HEK293 (cell line): ENCODE measurements around the gene MAGEL2.

Experiments
- CTCF ChIA-PET: fragments of 350-600 bp; formaldehyde crosslinking; extraction: SDS; loops from one replicate; lab custom pipeline; 2021; ENCODE audit warnings: antibody characterized with exemption; lab: Yijun Ruan, JAX
- POLR2A ChIA-PET: fragments of 300-600 bp; formaldehyde crosslinking; extraction: SDS; loops from one replicate; lab custom pipeline; 2020; ENCODE audit warnings: antibody characterized with exemption, inconsistent platforms; lab: Yijun Ruan, JAX
- H3K27ac ChIP-seq: fragments of 200-500 bp; sonication (Bioruptor generic); 2 replicates; pipeline ENCODE4 v1.5.1; 2014; ENCODE audit warnings: low read depth, low read length, control low read depth, inconsistent platforms; ENCODE audit errors: extremely low read depth
- H3K36me3 ChIP-seq, 2 experiments: fragments of 200-500 bp in 1 of 2; sonication (Bioruptor generic) in 1 of 2; 1 replicate in 1 of 2; 2 replicates in 1 of 2; pipeline ENCODE4 v1.5.1; 2014 to 2017; ENCODE audit warnings: inconsistent platforms in 2 of 2, low read length in 2 of 2; ENCODE audit not compliant: control insufficient read depth in 2 of 2, insufficient read depth in 1 of 2
- H3K4me1 ChIP-seq: fragments of 200-500 bp; sonication (Bioruptor generic); 2 replicates; pipeline ENCODE4 v1.5.1; 2014; ENCODE audit warnings: mild to moderate bottlenecking, low read length, inconsistent platforms; ENCODE audit not compliant: control insufficient read depth, insufficient read depth
- H3K4me3 ChIP-seq: 2 replicates; pipeline ENCODE4 v1.5.1; 2011; ENCODE audit warnings: low read depth, mild to moderate bottlenecking, control low read depth, low read length, moderate library complexity
- H3K9me3 ChIP-seq: fragments of 200-500 bp; sonication (Bioruptor generic); 2 replicates; pipeline ENCODE4 v1.5.1; 2014; ENCODE audit warnings: low read depth, low read length, inconsistent platforms; ENCODE audit not compliant: control insufficient read depth, insufficient read depth
- BCL11A ChIP-seq: fragments of 450-650 bp; formaldehyde crosslinking; IDR thresholded peaks from 2 replicates; pipeline ENCODE4 v1.5.1; 2016; ENCODE audit warnings: low read depth, missing biosample characterization, missing genetic modification characterization
- BCL11B ChIP-seq: fragments of 450-650 bp; formaldehyde crosslinking; IDR thresholded peaks from 2 replicates; pipeline ENCODE4 v1.5.1; 2016; ENCODE audit warnings: low read depth, missing biosample characterization, missing genetic modification characterization
- FEZF1 ChIP-seq: fragments of 450-650 bp; formaldehyde crosslinking; IDR thresholded peaks from 2 replicates; pipeline ENCODE4 v1.5.1; 2016; ENCODE audit warnings: missing biosample characterization, missing genetic modification characterization
- GLIS1 ChIP-seq: fragments of 450-650 bp; formaldehyde crosslinking; IDR thresholded peaks from 2 replicates; pipeline ENCODE4 v1.5.1; 2016; ENCODE audit warnings: missing biosample characterization, missing genetic modification characterization
- HOXA7 ChIP-seq: sonication (generic); formaldehyde crosslinking; IDR thresholded peaks from 2 replicates; pipeline ENCODE4 v1.8.1; 2022; ENCODE audit warnings: missing genetic modification reagents, borderline replicate concordance
- KLF7 ChIP-seq: fragments of 450-650 bp; formaldehyde crosslinking; IDR thresholded peaks from 2 replicates; pipeline ENCODE4 v1.5.1; 2016; ENCODE audit warnings: missing biosample characterization, missing genetic modification characterization, borderline replicate concordance
- KLF8 ChIP-seq: fragments of 450-650 bp; formaldehyde crosslinking; IDR thresholded peaks from 2 replicates; pipeline ENCODE4 v1.5.1; 2016; ENCODE audit warnings: missing biosample characterization, missing genetic modification characterization
- SP2 ChIP-seq: fragments of 450-650 bp; formaldehyde crosslinking; IDR thresholded peaks from 2 replicates; pipeline ENCODE4 v1.5.1; 2016; ENCODE audit warnings: missing biosample characterization, missing genetic modification characterization
- SP7 ChIP-seq: fragments of 450-650 bp; formaldehyde crosslinking; IDR thresholded peaks from 2 replicates; pipeline ENCODE4 v1.5.1; 2016; ENCODE audit warnings: missing biosample characterization, missing genetic modification characterization
- WT1 ChIP-seq: fragments of 450-650 bp; formaldehyde crosslinking; IDR thresholded peaks from 2 replicates; pipeline ENCODE4 v1.5.1; 2016; ENCODE audit warnings: missing biosample characterization, missing genetic modification characterization
- ZBTB17 ChIP-seq: fragments of 450-650 bp; formaldehyde crosslinking; IDR thresholded peaks from 2 replicates; pipeline ENCODE4 v1.5.1; 2016; ENCODE audit warnings: missing biosample characterization, missing genetic modification characterization
- ZEB2 ChIP-seq: fragments of 450-650 bp; formaldehyde crosslinking; IDR thresholded peaks from 2 replicates; pipeline ENCODE4 v1.5.1; 2016; ENCODE audit warnings: missing biosample characterization, missing genetic modification characterization
- ZFP37 ChIP-seq: fragments of 450-650 bp; formaldehyde crosslinking; IDR thresholded peaks from 2 replicates; pipeline ENCODE4 v1.5.1; 2016; ENCODE audit warnings: missing biosample characterization, missing genetic modification characterization
- ZNF114 ChIP-seq: fragments of 450-650 bp; formaldehyde crosslinking; IDR thresholded peaks from 2 replicates; pipeline ENCODE4 v1.5.0; 2017; ENCODE audit warnings: missing biosample characterization, missing genetic modification characterization
- ZNF175 ChIP-seq: fragments of 450-650 bp; formaldehyde crosslinking; IDR thresholded peaks from 2 replicates; pipeline ENCODE4 v1.5.1; 2016; ENCODE audit warnings: missing biosample characterization, missing genetic modification characterization
- ZNF202 ChIP-seq: fragments of 450-650 bp; formaldehyde crosslinking; IDR thresholded peaks from 2 replicates; pipeline ENCODE4 v1.5.1; 2016; ENCODE audit warnings: missing biosample characterization, missing genetic modification characterization, borderline replicate concordance
- ZNF214 ChIP-seq: fragments of 450-650 bp; formaldehyde crosslinking; IDR thresholded peaks from 2 replicates; pipeline ENCODE4 v1.5.1; 2017; ENCODE audit warnings: missing biosample characterization, mild to moderate bottlenecking, missing genetic modification characterization, borderline replicate concordance
- ZNF324 ChIP-seq: fragments of 450-650 bp; formaldehyde crosslinking; IDR thresholded peaks from 2 replicates; pipeline ENCODE4 v1.5.1; 2016; ENCODE audit warnings: missing biosample characterization, missing genetic modification characterization
- ZNF571 ChIP-seq: fragments of 450-650 bp; formaldehyde crosslinking; IDR thresholded peaks from 2 replicates; pipeline ENCODE4 v1.5.0; 2017; ENCODE audit warnings: missing biosample characterization, missing genetic modification characterization
- ZNF623 ChIP-seq: fragments of 450-650 bp; formaldehyde crosslinking; IDR thresholded peaks from 2 replicates; pipeline ENCODE4 v1.5.1; 2016; ENCODE audit warnings: missing biosample characterization, missing genetic modification characterization
- ZNF677 ChIP-seq: fragments of 450-650 bp; IDR thresholded peaks from 2 replicates; pipeline ENCODE4 v1.5.0; 2018; ENCODE audit warnings: missing biosample characterization, mild to moderate bottlenecking, missing genetic modification characterization, moderate library complexity
- ZNF785 ChIP-seq: fragments of 450-650 bp; formaldehyde crosslinking; IDR thresholded peaks from 2 replicates; pipeline ENCODE4 v1.5.1; 2016; ENCODE audit warnings: missing biosample characterization, missing genetic modification characterization
- ZNF792 ChIP-seq: fragments of 450-650 bp; formaldehyde crosslinking; IDR thresholded peaks from 2 replicates; pipeline ENCODE4 v1.5.1; 2016; ENCODE audit warnings: missing biosample characterization, missing genetic modification characterization
- TF ChIP-seq, protein P1 (sequence below): fragments of 450-650 bp; formaldehyde crosslinking; IDR thresholded peaks from 2 replicates; pipeline ENCODE4 v1.5.1; 2016; ENCODE audit warnings: missing biosample characterization, missing genetic modification characterization
- TF ChIP-seq, protein P2 (sequence below): fragments of 450-650 bp; formaldehyde crosslinking; IDR thresholded peaks from 2 replicates; pipeline ENCODE4 v1.5.0; 2017; ENCODE audit warnings: missing biosample characterization, missing genetic modification characterization, borderline replicate concordance
- TF ChIP-seq, protein P3 (sequence below): fragments of 450-650 bp; formaldehyde crosslinking; IDR thresholded peaks from 2 replicates; pipeline ENCODE4 v1.5.1; 2016; ENCODE audit warnings: missing biosample characterization, missing genetic modification characterization
- TF ChIP-seq, protein P4 (sequence below): fragments of 450-650 bp; IDR thresholded peaks from 2 replicates; pipeline ENCODE4 v1.5.1; 2018; ENCODE audit warnings: missing biosample characterization, missing genetic modification characterization

Gene MAGEL2

DNA sequence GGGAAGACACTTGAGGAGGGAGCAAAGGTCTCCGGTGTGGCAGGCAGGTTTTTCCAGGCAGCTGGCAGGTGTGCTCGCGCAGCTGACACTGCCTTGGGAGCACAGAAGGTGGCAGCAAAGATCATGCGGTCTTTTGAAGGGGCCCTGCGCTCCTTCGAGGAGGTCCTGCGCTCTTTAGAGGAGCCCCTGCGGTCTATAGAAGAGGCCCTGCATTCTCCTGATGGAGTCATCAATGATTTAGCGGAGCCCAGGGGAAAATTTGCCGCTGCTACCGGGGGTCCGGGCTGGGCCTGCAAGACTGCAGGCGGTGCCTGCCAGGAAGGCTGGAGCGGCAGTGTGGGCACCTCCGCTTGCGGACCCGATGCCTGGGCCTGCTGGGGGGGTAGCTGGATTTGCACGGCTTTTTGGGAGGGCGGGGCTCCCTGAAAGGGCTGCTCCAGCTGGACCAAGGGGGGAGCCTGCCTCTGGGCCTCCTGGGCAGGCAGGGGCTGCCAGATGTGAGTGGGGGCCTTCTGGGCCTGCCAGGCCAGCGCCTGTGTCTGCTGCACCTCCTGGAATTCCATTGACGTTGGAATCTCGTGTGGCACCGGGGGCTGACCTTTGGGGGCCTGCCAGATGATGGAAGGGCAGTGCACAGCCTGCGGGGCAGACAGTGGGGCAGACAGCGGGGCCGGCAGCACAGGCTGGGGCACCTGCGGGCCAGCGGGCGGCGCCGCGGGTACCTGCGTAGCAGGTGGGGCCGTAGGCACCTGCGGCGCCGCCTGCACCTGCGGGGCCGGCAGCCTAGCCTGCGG is 2.1 kb downstream of the MAGEL2 start:
- Histone ChIP-seq H3K4me3 (no peak overlapping the region), H3K36me3 (no peaks in the 10 kb centered on the region), H3K27ac (no peak overlapping the region), H3K9me3 (no peaks in the 10 kb centered on the region), H3K4me1 (no peaks in the 10 kb centered on the region)
- CTCF ChIA-PET, result no interaction called here
- POLR2A ChIA-PET, result no interaction called here
- TF ChIP-seq ZNF114 (tag by site-specific recombination) (no peak), ZNF571 (no peak), ZNF792 (no peak), KLF8 (tag by site-specific recombination) (no peak), ZNF202 (tag by site-specific recombination) (no peak), ZNF623 (tag by site-specific recombination) (no peak), ZFP37 (no peak), GLIS1 (tag by site-specific recombination) (no peak), ZNF785 (tag by site-specific recombination) (no peak), ZNF324 (no peak), FEZF1 (tag by site-specific recombination) (no peak), WT1 (no peak), ZNF214 (tag by site-specific recombination) (no peak), ZBTB17 (no peak), ZNF677 (tag by site-specific recombination) (no peak)
- TF ChIP-seq, protein P1, sequence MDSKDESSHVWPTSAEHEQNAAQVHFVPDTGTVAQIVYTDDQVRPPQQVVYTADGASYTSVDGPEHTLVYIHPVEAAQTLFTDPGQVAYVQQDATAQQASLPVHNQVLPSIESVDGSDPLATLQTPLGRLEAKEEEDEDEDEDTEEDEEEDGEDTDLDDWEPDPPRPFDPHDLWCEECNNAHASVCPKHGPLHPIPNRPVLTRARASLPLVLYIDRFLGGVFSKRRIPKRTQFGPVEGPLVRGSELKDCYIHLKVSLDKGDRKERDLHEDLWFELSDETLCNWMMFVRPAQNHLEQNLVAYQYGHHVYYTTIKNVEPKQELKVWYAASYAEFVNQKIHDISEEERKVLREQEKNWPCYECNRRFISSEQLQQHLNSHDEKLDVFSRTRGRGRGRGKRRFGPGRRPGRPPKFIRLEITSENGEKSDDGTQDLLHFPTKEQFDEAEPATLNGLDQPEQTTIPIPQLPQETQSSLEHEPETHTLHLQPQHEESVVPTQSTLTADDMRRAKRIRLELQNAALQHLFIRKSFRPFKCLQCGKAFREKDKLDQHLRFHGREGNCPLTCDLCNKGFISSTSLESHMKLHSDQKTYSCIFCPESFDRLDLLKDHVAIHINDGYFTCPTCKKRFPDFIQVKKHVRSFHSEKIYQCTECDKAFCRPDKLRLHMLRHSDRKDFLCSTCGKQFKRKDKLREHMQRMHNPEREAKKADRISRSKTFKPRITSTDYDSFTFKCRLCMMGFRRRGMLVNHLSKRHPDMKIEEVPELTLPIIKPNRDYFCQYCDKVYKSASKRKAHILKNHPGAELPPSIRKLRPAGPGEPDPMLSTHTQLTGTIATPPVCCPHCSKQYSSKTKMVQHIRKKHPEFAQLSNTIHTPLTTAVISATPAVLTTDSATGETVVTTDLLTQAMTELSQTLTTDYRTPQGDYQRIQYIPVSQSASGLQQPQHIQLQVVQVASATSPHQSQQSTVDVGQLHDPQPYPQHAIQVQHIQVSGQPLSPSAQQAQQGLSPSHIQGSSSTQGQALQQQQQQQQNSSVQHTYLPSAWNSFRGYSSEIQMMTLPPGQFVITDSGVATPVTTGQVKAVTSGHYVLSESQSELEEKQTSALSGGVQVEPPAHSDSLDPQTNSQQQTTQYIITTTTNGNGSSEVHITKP (tag by site-specific recombination), result no peak

DNA sequence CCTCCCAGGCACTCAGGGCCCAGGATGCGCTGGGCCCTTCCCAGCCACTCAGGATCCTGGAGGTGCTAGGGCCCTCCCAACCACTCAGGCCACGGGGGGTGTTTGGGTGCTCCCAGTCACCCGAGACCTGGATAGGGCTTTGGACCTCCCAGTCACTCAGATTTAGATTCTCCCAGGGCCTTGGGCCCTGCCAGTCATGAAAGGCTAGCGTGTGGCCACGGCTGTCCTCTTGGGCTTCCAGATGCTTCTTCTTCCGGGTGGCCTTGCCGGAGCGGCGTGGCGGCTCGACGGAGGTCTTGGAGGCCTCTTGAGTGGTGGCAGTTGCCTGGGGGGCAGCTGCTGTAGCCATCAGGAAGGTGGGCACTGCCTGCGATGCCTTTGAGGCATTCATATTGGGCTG is 2.8 kb downstream of the MAGEL2 start:
- no peak overlapping the region for H3K27ac ChIP-seq
- ChIA-PET CTCF (interaction anchor here (0.6 to 0.9 kb wide), 2 partner anchors 229 to 585 kb away, joined by 3 to 5 read pairs; no protein-coding TSS in a partner anchor), POLR2A (interaction anchor here (0.5 kb wide), 1 partner anchor 111 kb away, joined by 7 read pairs; no protein-coding TSS in a partner anchor)
- no peak for TF ChIP-seq BCL11B (tag by site-specific recombination)
- no peak for TF ChIP-seq BCL11A (tag by site-specific recombination)
- TF ChIP-seq, protein P2, sequence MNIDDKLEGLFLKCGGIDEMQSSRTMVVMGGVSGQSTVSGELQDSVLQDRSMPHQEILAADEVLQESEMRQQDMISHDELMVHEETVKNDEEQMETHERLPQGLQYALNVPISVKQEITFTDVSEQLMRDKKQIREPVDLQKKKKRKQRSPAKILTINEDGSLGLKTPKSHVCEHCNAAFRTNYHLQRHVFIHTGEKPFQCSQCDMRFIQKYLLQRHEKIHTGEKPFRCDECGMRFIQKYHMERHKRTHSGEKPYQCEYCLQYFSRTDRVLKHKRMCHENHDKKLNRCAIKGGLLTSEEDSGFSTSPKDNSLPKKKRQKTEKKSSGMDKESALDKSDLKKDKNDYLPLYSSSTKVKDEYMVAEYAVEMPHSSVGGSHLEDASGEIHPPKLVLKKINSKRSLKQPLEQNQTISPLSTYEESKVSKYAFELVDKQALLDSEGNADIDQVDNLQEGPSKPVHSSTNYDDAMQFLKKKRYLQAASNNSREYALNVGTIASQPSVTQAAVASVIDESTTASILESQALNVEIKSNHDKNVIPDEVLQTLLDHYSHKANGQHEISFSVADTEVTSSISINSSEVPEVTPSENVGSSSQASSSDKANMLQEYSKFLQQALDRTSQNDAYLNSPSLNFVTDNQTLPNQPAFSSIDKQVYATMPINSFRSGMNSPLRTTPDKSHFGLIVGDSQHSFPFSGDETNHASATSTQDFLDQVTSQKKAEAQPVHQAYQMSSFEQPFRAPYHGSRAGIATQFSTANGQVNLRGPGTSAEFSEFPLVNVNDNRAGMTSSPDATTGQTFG (tag by site-specific recombination), result no peak
- no peak for TF ChIP-seq ZNF175 (tag by site-specific recombination)
- TF ChIP-seq SP7 (tag by site-specific recombination), result no peak
- TF ChIP-seq ZEB2, result no peak
- TF ChIP-seq, protein P3, sequence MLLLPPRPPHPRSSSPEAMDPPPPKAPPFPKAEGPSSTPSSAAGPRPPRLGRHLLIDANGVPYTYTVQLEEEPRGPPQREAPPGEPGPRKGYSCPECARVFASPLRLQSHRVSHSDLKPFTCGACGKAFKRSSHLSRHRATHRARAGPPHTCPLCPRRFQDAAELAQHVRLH (tag by site-specific recombination), result no peak
- TF ChIP-seq, protein P4, sequence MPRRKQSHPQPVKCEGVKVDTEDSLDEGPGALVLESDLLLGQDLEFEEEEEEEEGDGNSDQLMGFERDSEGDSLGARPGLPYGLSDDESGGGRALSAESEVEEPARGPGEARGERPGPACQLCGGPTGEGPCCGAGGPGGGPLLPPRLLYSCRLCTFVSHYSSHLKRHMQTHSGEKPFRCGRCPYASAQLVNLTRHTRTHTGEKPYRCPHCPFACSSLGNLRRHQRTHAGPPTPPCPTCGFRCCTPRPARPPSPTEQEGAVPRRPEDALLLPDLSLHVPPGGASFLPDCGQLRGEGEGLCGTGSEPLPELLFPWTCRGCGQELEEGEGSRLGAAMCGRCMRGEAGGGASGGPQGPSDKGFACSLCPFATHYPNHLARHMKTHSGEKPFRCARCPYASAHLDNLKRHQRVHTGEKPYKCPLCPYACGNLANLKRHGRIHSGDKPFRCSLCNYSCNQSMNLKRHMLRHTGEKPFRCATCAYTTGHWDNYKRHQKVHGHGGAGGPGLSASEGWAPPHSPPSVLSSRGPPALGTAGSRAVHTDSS (tag by site-specific recombination), result no peak
- no peak for TF ChIP-seq KLF7 (tag by site-specific recombination)
- TF ChIP-seq SP2 (tag by site-specific recombination), result no peak
- TF ChIP-seq HOXA7 (CRISPR knock-in tag), result no peak
- no peaks in the 10 kb centered on the region for H3K4me1 ChIP-seq
- H3K36me3 ChIP-seq, result no peaks in the 10 kb centered on the region
- H3K4me3 ChIP-seq, result no peak overlapping the region
- H3K9me3 ChIP-seq, result no peaks in the 10 kb centered on the region
